Esophagus squamous epithelium (tissue), 5 donors: ENCODE data around the gene PNPO. TPM values are rescaled to one million over a fixed set of nuclear protein-coding genes. Genes with fewer than 3 reads are reported as not detected.
"Not testable (repeated sequence)": the region's sequence is repeated elsewhere in the genome, so short reads cannot be mapped to it uniquely, and the experiment has no call there.

Experiments
- DNase-seq: peaks from one replicate; lab custom pipeline; 2025; lab: John Stamatoyannopoulos, UW
- H3K27ac ChIP-seq, 4 donors: fragments of 200-600 bp; sonication (generic); one replicate each; pipeline ENCODE4 v1.5.1; 2016 to 2019; ENCODE audit warnings: mild to moderate bottlenecking in 1 of 4
- H3K27me3 ChIP-seq, 4 donors: fragments of 200-600 bp; sonication (generic); 1 replicate in 3 of 4; 2 replicates in 1 of 4; pipeline versions ENCODE4 v1.5.1 to v1.6.0; 2017 to 2021; ENCODE audit warnings: antibody characterized with exemption in 1 of 4
- H3K36me3 ChIP-seq, 3 donors: fragments of 200-600 bp; sonication (generic); one replicate each; pipeline ENCODE4 v1.5.1; 2016 to 2019
- H3K4me1 ChIP-seq, 3 donors: fragments of 200-600 bp; sonication (generic); one replicate each; pipeline ENCODE4 v1.5.1; 2017 to 2019
- H3K4me3 ChIP-seq, 4 donors: fragments of 200-600 bp; sonication (generic); 1 replicate in 3 of 4; 2 replicates in 1 of 4; pipeline ENCODE4 v1.5.1; 2016 to 2019; ENCODE audit warnings: mild to moderate bottlenecking in 2 of 4, moderate library complexity in 1 of 4
- H3K9me3 ChIP-seq, 3 donors: fragments of 200-600 bp; sonication (generic); one replicate each; pipeline ENCODE4 v1.5.1; 2016 to 2019
- POLR2A ChIP-seq, 4 donors: fragments of 450-650 bp; IDR thresholded peaks; one replicate each; pipeline ENCODE4 v1.6.1; 2017; ENCODE audit warnings: antibody characterized with exemption in 4 of 4, mild to moderate bottlenecking in 4 of 4, moderate library complexity in 3 of 4
- WGBS, 2 donors: methylation state at CpG; one replicate each; pipeline ENCODE4 v1.1.5; 2018; 5-methylcytosine and 5-hydroxymethylcytosine counted together
- intact Hi-C: fragments of 100-400 bp; cut with DNase I; formaldehyde crosslinking; loops from one replicate; pipeline ENCODE4 v1.15.0; 2022
- total RNA-seq, 4 donors: library from RNA; depleted of rRNA; stranded (reverse); fragments of >200 nt; gene quantifications; one replicate each; pipeline ENCODE4 v1.1.0, GENCODE V29; 2016
- TF ChIP-seq, protein P1 (sequence below), 6 experiments: fragments of 450-650 bp in 4 of 6; fragments of 200-600 bp in 2 of 6; sonication (generic) in 2 of 6; IDR thresholded peaks; one replicate each; pipeline ENCODE4 v1.5.1; 2016 to 2019; ENCODE audit warnings: antibody characterized with exemption in 6 of 6, mild to moderate bottlenecking in 4 of 6, moderate library complexity in 4 of 6
- donor health status: DM: yes; HTN: yes; CAD: no.

PNPO gene
- total RNA-seq, 4 donors from 2014 or later: 25.6 to 38.6 (median 34.2) TPM

- Histone ChIP-seq H3K27ac (no peak overlapping the region), H3K27me3 (no peaks in the 10 kb centered on the region), H3K36me3 (peaks cover 3 to 34% (median 14%) of the 10 kb centered on the region in 3 donors), H3K4me3 (no peak overlapping the region), H3K9me3 (no peaks in the 10 kb centered on the region), H3K4me1 (peaks cover 0 to 24% (median 6%) of the 10 kb centered on the region in 3 donors)
- 80 to 82% methylated on average over 5 of the region's 5 CpGs for WGBS, 2 donors
- TF ChIP-seq, protein P1, sequence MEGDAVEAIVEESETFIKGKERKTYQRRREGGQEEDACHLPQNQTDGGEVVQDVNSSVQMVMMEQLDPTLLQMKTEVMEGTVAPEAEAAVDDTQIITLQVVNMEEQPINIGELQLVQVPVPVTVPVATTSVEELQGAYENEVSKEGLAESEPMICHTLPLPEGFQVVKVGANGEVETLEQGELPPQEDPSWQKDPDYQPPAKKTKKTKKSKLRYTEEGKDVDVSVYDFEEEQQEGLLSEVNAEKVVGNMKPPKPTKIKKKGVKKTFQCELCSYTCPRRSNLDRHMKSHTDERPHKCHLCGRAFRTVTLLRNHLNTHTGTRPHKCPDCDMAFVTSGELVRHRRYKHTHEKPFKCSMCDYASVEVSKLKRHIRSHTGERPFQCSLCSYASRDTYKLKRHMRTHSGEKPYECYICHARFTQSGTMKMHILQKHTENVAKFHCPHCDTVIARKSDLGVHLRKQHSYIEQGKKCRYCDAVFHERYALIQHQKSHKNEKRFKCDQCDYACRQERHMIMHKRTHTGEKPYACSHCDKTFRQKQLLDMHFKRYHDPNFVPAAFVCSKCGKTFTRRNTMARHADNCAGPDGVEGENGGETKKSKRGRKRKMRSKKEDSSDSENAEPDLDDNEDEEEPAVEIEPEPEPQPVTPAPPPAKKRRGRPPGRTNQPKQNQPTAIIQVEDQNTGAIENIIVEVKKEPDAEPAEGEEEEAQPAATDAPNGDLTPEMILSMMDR (IDR thresholded peaks at IDR 0.05): no peak
- no peak for TF ChIP-seq POLR2A (IDR thresholded peaks at IDR 0.05)
- DNase-seq: no peak
- intact Hi-C loops: no loop called here
Observed at GRCh38 chr17:47986520-47986919, 45.1 kb downstream of the PNPO start.

- Histone ChIP-seq H3K4me3 (no peak overlapping the region), H3K36me3 (peaks cover 0 to 26% (median 6%) of the 10 kb centered on the region in 3 donors), H3K27ac (peak overlapping the region in 2 of 4 donors; percentile 13 to 29), H3K27me3 (no peaks in the 10 kb centered on the region), H3K4me1 (peaks cover 0 to 29% (median 6%) of the 10 kb centered on the region in 3 donors), H3K9me3 (no peaks in the 10 kb centered on the region)
- DNase-seq: no peak
- TF ChIP-seq POLR2A (IDR thresholded peaks at IDR 0.05): no peak
- TF ChIP-seq, protein P1 (IDR thresholded peaks at IDR 0.05): no peak
- 10 to 23% methylated on average over 4 to 7 of the region's 17 CpGs for WGBS, 2 donors
- intact Hi-C loops: no loop called here
Observed at GRCh38 chr17:47987240-47987835, 46.0 kb downstream of the PNPO start.

GRCh38 chr17:47988445-47988844 is 47.1 kb downstream of the PNPO start:
- H3K9me3 ChIP-seq, H3K4me3 ChIP-seq, H3K27ac ChIP-seq, DNase-seq, intact Hi-C loops, H3K27me3 ChIP-seq: not testable (repeated sequence)
- Histone ChIP-seq H3K36me3 (peaks cover 0 to 16% (median 0%) of the 10 kb centered on the region in 3 donors), H3K4me1 (peaks cover 0 to 22% (median 6%) of the 10 kb centered on the region in 3 donors)
- 85 to 93% methylated on average over 1 of the region's 1 CpG for WGBS, 2 donors

DNA sequence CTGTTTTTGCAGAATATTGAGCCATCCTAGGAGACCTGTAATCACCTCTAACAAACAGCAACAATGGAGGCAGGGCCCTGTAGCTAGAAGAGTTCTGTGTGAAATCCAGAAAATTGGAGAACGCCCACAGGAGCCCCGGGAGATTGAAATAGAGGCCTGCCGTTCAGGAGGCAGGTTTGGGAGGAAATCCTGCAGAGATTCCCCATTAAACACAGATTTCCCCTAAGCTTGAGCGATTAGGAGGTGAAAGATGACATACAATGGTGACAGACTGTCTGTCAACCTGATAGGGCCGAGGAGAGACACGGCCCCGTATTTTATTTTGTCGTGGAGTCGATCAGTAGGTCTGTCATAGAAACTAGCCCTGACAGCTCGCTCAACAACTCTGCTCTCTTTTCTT is 47.8 kb downstream of the PNPO start:
- no peak for DNase-seq
- no peak for TF ChIP-seq POLR2A (IDR thresholded peaks at IDR 0.05)
- TF ChIP-seq, protein P1 (IDR thresholded peaks at IDR 0.05): no peak
- Histone ChIP-seq H3K4me1 (peaks cover 0 to 22% (median 6%) of the 10 kb centered on the region in 3 donors), H3K9me3 (no peaks in the 10 kb centered on the region), H3K27me3 (peaks cover 0 to 10% (median 0%) of the 10 kb centered on the region in 4 donors), H3K4me3 (no peak overlapping the region), H3K27ac (no peak overlapping the region), H3K36me3 (peaks cover 0 to 12% (median 0%) of the 10 kb centered on the region in 3 donors)
- 81 to 85% methylated on average over 10 of the region's 10 CpGs for WGBS, 2 donors
- intact Hi-C loops: no loop called here

- peaks cover 0 to 16% (median 0%) of the 10 kb centered on the region in 4 donors for H3K27me3 ChIP-seq
- WGBS, 2 donors: 75 to 80% methylated on average over 1 of the region's 1 CpG
- H3K4me3 ChIP-seq: no peak overlapping the region
- H3K27ac ChIP-seq: no peak overlapping the region
- no peak for TF ChIP-seq POLR2A (IDR thresholded peaks at IDR 0.05)
- TF ChIP-seq, protein P1 (IDR thresholded peaks at IDR 0.05): no peak
- H3K9me3 ChIP-seq: no peaks in the 10 kb centered on the region
- peaks cover 0 to 22% (median 6%) of the 10 kb centered on the region in 3 donors for H3K4me1 ChIP-seq
- H3K36me3 ChIP-seq: peaks cover 0 to 6% (median 0%) of the 10 kb centered on the region in 3 donors
- intact Hi-C loops: no loop called here
- no peak for DNase-seq
Observed at GRCh38 chr17:47989700-47990099, 48.3 kb downstream of the PNPO start.
